COLO829 (cell line): ENCODE measurements around the gene TIMM29.
"Not testable (repeated sequence)": the region's sequence is repeated elsewhere in the genome, so short reads cannot be mapped to it uniquely, and the experiment has no call there.

Source experiments
- DNase-seq: peaks from one replicate; pipeline ENCODE4 v3.0.0; 2012; ENCODE audit warnings: low spot score

TIMM29 gene

DNA sequence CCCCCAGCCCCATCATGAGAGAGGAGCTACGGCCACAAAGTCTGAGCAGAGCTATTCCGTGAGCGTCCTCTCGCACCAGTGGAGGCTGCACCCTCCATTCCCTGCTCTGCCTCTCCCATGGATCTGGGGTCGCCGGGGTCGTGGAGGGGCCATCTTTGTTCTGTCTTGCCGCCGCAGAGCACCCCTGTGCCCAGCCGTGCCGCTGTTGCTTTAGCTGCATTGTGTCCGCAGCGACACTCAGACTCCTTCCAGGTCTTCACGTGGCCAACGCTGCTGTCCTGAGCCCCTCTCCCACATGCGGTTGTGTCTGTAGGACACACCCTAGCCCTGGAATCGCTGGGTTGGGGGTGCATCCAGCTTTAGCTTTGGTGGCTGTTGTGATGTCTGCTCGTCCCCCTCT lies 16.0 kb upstream of the TIMM29 start:
- DNase-seq, result no peak

DNA sequence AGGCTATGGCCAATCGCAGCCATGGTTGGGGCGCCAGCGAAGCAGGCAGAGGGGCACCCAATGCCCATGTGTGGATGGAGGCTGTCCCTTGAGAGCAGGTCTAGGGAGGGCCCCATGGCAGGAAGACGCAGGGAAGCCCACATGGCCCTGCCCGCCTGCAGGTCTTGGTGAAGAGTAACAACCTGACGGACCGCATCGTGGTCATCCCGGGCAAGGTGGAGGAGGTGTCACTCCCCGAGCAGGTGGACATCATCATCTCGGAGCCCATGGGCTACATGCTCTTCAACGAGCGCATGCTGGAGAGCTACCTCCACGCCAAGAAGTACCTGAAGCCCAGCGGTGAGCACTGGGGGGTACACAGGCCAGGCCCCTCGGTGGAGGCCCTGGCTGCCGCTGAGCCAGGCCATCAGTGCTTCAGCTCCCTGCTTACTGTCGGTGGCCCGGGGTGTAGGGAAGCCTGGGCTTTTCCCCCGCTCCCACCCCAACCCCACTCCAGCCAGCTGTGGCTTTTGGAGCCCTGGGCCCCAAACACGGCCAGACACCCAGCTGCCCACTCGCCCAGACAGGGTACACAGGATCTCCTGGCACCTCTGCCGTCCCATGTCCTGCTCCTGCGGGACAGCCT lies 14.8 kb upstream of the TIMM29 start:
- no peak for DNase-seq

DNA sequence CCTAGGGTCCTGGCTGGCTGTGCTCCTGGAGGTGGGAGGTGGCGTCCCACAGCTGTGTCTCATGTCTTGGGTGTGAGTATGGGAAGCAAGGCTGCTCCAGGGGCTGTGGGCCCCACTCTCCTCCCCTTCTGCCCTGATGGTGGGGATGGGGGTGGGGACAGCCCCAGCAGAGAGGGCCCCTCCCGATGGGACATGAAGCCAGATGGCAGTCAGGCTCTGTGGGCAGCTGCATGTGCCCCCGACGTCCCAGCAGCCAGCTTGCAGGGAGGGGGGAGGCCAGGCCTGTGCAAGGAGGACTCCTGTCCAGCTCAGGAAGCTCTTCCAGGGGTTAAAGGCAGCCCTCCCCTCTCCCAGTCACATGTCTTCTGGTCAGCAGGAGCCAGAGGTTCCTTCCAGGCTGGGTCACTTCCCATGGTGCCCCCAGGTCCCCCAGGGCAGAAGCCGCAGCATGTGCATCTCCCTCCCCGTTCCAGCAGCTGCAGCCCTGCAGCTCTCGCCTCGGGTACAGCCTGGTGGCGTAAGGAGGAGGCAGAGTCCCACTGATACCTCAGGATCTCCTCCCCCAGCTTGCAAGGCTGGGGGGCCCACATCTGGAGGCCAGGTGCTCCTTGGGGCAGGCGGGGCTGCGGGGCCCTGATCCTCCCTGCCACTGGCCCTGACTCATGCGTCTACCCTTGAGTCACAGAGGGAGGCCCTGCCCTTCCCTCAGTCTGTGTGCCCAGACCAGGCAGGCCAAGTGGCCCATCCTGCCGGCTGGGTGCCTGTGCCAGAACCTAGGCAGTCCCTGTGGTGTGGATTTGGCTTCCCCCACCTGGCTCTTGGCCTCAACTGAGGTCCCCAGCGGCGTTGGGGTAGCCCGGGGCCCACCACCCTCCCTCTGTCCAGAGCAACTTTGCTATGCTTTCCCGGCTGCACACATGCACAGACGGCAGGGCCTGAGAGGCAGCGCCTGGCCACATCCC lies 13.2 kb upstream of the TIMM29 start:
- DNase-seq, result no peak

DNA sequence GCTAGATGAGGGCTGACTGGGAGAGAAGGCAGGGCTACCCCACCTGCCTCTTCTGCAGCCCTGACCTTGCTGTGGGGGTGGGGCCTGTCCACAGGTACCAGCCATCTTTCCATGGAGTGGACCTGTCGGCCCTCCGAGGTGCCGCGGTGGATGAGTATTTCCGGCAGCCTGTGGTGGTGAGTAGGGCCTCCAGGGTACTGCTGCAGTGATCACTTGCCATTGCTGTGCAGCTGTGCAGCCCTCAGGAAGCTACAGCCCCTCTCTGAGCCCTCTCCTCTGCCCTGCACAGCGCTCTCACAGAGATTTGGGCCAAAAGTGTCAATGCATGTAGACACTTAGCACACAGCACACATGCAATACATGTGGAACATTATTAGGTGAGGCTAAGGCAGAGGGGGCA lies 12.0 kb upstream of the TIMM29 start:
- no peak for DNase-seq

DNA sequence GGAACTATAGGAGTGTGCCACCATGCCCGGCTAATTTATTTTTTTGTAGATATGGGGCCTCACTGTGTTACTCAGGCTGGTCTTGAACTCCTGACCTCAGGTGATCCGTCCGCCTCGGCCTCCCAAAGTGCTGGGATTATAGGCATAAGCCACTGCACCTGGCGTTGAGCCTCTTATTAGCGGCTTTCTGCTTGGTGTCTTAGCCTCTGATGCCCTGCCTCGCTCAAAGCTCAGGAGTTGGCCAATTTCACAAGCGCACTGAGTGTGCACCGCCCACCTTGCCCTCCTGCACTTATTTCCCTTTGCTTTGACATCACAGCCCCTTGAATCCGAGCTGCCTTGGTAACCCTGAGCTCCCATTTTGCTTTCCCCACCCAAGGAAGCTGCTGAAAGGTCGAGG lies 10.3 kb upstream of the TIMM29 start:
- no peak for DNase-seq

DNA sequence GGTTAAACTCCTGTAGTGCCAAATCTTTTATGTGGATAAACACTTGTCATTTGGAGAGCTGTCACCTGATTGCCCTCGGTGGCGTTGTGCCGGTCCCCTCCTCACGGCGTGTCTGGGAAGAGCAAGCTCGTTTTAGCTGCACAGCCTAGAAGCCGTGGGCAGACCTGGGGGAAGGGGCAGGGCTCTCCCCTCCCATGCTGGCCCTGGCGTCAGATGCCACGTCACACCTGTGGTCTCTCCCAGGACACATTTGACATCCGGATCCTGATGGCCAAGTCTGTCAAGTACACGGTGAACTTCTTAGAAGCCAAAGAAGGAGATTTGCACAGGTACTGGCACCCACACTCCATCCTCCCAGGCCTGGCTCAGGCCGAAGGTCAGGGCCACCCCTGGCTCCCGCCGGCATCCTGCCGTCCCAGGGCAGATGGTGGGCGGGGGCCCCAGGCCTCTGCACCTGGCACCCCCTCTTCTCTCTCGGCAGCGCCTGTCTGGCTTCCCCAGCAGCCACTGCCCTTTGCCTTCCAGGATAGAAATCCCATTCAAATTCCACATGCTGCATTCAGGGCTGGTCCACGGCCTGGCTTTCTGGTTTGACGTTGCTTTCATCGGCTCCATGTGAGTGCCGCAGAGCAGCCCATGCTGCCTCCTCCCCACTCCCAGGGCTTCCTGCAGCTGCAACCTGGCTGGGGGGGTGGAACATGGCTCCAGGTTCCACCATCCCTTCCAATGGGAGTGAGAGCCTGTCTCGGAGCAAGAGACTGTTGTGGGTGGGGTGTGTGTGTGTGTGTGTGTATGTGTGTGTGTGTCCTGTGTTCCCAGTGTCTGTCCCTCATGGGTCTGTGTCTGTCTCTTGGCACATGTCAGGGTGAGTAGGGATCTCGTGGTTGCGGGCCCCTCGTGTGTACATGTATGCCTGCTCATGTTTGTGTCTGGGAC lies 9.0 kb upstream of the TIMM29 start:
- DNase-seq, result no peak

DNA sequence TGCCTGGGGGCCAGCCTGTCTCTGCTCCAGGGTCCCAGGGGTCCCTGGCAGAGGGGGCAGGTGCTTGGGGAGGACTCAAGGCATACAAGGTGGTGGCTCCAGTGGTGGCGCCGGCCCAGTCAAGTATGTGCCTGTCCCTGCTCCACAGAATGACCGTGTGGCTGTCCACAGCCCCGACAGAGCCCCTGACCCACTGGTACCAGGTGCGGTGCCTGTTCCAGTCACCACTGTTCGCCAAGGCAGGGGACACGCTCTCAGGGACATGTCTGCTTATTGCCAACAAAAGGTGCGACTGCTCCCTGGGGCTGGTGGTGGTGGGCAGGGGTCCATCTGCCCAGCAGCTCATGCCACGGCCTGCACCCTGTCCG lies 8.3 kb upstream of the TIMM29 start:
- no peak for DNase-seq

DNA sequence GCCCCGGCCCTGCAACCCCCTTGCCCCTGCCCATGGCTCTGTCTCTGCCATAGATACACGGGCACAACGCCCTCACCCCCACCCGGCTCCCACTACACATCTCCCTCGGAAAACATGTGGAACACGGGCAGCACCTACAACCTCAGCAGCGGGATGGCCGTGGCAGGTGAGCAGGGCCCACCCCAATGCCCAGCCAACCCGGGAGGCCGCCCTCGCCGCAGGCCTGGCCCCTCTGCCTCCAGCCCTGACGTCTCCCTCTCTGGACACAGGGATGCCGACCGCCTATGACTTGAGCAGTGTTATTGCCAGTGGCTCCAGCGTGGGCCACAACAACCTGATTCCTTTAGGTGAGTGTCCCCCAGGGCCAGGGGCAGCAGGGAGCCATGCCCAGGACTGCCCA lies 7.8 kb upstream of the TIMM29 start:
- DNase-seq, result no peak

DNA sequence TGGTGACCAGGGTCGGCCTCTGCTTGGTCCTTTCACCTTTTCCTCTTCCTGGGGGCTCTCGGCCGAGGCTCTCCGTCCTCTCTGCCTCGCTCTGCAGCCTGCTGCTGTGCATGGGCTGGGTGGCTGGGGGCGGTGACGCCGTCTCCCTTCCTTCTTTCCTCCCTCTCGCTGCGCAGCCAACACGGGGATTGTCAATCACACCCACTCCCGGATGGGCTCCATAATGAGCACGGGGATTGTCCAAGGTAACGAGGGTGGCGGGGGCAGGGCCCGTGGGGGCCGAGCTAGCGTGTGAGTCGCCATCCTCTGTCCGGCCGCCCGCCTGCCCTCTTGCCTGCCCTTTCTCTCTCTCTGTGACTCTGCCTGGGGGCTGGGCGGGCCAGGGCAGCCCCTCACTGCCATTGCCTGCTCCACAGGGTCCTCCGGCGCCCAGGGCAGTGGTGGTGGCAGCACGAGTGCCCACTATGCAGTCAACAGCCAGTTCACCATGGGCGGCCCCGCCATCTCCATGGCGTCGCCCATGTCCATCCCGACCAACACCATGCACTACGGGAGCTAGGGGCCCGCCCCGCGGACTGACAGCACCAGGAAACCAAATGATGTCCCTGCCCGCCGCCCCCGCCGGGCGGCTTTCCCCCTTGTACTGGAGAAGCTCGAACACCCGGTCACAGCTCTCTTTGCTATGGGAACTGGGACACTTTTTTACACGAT lies 7.3 kb upstream of the TIMM29 start:
- DNase-seq, result no peak

DNA sequence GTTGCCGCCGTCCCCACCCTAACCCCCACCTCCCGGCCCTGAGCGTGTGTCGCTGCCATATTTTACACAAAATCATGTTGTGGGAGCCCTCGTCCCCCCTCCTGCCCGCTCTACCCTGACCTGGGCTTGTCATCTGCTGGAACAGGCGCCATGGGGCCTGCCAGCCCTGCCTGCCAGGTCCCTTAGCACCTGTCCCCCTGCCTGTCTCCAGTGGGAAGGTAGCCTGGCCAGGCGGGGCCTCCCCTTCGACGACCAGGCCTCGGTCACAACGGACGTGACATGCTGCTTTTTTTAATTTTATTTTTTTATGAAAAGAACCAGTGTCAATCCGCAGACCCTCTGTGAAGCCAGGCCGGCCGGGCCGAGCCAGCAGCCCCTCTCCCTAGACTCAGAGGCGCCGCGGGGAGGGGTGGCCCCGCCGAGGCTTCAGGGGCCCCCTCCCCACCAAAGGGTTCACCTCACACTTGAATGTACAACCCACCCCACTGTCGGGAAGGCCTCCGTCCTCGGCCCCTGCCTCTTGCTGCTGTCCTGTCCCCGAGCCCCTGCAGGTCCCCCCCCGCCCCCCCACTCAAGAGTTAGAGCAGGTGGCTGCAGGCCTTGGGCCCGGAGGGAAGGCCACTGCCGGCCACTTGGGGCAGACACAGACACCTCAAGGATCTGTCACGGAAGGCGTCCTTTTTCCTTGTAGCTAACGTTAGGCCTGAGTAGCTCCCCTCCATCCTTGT lies 6.5 kb upstream of the TIMM29 start:
- DNase-seq, result no peak

DNA sequence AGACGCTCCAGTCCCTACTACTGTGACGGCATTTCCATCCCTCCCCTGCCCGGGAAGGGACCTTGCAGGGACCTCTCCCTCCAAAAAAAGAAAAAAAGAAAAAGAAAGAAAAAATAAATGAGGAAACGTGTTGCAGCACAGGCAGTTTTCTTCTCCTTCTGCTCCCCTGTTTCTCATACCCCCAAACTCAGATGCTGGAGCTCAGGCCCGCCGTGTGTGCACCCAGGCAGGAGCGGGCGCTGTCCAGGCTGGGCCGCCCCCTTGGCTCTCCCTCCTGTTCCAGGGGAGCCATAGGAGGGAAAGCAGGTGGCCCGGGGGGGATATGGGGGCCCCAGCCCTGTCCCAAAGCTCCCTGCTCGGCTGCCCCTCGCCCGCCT lies 6.0 kb upstream of the TIMM29 start:
- no peak for DNase-seq

DNA sequence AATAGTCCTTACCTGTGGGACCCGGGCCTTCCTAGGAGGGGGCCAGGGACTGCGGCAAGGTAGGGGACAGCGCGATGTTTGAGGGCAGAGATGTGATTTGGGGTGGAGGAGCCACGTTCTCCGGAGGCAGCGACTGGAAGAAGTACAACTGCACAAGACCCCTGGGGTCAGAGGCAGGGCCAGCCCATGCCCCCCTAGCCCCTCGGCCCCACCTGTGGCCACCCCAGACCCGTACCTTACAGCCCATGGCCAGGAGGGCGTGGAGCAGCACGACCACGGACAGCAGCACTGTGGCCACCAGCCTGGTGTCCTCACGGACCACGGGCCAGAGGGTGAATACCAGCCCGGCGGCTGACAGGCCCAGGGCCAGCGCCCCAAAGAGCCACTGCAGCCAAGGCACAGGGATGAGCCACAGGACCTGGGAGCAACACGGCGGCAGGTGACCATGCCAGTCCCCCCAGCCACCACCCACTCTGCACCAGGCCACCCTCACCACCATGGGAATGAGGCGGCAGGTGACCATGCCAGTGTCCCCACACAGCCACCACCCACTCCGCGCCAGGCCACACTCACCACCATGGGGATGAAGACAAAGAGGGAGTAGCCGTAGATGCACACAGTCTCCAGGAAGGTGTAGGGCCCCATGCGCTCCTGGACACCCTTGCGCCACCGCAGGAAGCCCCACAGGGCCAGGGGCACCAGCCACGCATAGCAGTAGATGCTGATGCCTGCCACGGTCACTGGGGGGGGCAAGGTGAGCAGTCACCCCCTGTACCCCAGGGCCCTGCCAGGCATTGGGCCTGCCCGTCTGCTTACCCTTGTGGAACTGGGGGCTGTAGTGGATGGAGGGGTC lies 5.1 kb upstream of the TIMM29 start:
- DNase-seq, result no peak

DNA sequence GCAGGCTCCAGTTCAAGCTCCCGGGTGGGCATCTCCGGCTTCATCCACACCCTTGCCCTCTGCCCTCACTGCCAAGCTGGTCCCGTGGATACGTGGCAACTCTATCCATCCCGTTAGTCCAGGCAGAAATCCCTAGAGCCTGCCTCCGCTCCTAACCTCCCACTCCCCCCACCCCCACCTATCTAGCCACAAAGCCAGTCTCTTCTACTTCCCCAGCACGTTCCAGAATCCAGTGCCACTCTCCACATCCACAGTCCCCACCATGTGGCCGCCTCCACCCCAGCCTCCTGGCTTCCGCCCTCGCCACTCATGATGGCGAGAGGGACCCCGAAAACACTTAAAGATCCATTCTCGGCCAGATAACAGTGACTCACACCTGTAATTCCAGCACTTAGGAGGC lies 4.0 kb upstream of the TIMM29 start:
- no peak for DNase-seq

DNA sequence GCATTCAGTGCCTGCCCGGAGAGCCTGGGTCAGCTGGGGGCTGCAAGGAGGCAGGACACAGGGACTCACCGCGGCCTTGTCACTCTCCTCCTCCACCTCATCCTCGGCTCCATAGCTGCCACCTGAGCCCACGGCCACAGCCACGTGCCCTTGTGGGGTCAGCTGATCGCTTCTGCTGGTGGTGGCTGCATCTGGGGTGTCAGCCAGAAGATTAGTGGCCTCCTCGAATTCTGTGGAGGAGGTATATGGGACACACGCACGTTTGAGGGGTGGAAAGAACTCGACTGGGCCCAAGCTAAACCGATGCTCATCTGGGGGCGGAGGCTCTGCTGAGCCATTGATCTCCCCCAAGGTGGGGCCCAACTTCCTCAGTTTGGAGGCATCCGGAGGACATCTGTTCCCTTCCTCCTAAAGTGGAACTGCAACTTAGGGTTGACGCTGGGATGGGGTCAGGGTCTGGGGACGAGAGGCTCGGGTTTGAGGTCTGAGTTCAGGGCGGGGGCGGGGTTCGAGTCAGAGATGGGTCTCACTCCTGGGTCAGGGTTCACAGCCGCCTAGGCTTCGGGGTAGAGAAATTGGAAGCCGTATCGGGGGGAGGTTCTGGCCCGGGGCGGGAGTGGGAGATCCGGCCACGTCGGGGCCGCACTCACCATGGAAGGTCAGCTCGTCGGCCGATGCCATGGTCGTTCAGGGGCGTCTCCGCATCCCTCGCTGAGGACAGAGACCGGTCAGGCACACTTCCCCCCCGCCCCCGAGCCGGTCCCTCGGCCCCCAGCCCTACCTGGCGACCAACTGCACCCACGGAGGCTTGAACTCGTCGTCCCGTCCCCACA lies 665 bp upstream of the TIMM29 start:
- DNase-seq, result no peak

DNA sequence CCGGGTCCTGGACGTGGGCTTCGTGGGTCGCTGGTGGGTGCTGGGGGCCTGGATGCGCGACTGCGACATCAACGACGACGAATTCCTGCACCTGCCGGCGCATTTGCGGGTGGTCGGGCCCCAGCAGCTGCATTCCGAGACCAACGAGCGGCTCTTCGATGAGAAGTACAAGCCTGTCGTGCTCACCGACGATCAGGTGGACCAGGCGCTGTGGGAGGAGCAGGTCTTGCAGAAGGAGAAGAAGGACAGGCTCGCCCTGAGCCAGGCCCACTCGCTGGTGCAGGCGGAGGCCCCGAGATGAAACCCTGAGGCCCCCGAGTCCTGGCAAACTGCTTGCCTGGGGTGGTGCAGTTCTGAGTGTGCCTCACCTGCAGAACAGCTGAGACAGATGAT lies 787 bp downstream of the TIMM29 start:
- no peak for DNase-seq

DNA sequence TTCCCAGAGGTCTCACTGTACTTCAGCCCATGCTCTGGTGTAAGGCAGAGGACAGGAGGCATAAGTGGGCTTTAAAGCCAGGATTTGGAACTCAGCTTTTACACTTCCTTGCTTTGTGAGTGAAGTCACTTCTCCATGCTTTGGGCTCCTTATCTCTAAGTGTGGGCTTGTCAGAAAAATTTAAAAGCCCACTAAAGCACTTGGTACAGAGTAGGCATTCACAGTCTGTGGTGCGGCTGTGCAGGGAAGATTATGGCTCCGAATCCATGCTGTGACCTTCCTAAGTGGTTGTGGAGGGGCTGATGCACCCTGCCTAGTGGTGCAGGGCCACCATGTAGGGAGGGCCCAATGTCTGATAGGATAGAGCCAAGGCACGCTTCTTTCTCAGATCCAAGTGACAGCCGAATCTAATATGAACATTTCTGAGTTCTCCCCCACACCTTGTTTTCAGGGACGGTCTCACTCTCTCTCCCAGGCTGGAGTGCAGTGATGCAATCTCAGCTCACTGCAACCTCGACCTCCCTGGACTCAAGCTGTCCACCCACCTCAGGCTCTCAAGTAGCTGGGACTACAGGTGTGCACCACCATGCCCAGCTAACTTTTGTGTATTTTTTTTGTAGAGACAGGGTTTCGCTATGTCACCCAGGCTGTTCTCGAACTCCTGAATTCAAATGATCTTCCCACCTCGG lies 6.9 kb downstream of the TIMM29 start:
- DNase-seq, result no peak

DNA sequence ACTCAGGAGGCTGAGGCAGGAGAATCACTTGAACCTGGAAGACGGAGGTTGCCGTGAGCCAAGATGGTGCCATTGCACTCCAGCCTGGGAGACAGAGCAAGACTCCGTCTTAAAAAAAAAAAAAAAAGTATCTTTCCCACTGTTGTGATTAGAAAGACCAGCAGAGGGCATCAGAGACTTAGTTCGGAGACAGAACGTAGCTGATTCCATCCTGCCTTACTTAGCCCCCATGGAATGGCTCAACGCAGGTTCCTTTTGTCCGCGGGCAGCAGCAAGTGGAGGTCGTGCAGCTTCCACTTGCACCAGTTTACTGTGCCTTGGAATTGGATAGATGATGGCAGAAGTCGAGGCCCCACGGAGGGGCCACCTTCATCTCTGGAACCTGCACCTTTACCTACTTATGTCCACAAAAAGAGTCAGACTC lies 8.1 kb downstream of the TIMM29 start:
- DNase-seq, result peak; percentile 66

DNA sequence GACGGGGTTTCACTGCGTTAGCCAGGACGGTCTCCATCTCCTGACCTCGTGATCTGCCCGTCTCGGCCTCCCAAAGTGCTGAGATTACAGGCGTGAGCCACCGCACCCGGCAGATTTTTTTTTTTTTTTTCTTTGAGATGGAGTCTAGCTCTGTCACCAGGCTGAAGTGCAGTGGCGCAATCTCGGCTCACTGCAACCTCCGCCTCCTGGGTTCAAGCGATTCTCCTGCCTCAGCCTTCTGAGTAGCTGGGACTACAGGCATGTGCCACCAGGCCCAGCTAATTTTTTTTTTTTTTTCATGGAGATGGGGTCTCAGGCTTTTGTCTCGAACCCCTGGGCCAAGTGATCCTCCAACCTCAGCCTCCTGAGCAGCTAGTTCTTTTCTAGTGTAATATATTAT lies 13.0 kb downstream of the TIMM29 start:
- not testable (repeated sequence) for DNase-seq

DNA sequence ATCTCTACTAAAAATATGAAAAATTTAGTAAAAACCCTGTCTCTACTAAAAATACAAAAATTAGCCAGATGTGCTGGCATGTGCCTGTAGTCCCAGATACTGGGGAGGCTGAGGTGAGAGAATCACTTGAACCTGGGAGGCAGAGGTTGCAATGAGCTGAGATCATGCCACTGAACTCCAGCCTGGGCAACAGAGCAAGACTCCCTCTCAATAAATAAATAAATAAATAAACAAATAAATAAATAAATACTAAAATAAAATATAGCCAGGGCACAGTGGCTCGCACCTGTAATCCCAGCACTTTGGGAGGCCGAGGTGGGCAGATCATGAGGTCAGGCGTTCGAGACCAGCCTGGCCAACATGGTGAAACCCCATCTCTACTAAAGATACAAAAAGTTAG lies 14.8 kb downstream of the TIMM29 start:
- not testable (repeated sequence) for DNase-seq
